Measurements from ENCODE around the gene DOCK2.

DOCK2 gene

DNA sequence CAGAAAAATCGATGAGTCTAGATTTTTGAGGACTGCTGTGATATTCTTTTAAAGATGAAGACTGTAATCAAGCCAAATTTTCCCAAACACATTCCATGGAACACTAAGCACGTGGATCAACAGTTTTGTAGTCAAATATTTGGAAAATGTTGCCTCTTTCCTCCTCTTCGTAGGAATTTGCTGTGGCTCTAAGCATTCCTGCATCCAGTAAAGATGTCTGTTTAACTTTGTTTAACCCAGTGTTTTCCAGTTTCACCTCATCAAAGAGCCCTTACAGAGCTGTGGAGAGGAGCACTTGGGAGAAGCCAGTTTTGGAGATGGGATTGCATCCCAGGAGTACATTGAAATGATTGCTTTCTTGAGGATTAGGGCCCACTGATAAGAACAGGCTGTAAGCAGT lies 284.3 kb downstream of the DOCK2 start:
- TF ChIP-seq, protein P1, sequence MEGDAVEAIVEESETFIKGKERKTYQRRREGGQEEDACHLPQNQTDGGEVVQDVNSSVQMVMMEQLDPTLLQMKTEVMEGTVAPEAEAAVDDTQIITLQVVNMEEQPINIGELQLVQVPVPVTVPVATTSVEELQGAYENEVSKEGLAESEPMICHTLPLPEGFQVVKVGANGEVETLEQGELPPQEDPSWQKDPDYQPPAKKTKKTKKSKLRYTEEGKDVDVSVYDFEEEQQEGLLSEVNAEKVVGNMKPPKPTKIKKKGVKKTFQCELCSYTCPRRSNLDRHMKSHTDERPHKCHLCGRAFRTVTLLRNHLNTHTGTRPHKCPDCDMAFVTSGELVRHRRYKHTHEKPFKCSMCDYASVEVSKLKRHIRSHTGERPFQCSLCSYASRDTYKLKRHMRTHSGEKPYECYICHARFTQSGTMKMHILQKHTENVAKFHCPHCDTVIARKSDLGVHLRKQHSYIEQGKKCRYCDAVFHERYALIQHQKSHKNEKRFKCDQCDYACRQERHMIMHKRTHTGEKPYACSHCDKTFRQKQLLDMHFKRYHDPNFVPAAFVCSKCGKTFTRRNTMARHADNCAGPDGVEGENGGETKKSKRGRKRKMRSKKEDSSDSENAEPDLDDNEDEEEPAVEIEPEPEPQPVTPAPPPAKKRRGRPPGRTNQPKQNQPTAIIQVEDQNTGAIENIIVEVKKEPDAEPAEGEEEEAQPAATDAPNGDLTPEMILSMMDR (IDR thresholded peaks at IDR 0.05; ENCODE audit: low read depth, low read length): no peak
- no peak overlapping the region for H3K4me3 ChIP-seq (ENCODE audit: low read depth, low read length)

DNA sequence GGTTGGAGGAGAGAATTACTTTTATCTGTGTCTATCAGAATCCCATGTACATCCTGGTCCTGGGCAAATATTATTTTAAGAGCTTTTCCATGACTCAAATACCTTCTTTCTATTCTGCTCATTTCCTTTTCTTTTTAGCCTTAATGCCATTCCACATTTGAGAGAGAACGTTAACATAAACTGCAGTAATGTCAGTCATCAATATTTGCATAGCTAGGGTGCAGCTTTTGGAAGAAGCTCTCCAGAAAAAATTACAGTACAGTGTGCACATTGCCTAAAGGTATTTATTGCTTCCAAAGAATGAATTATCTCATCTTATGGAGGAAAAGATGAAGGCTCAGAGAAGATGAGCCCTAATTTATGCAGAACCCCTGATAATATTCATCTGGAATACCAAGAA lies 284.9 kb downstream of the DOCK2 start:
- H3K4me3 ChIP-seq (ENCODE audit: low read depth, low read length): no peak overlapping the region
- TF ChIP-seq, protein P1 (IDR thresholded peaks at IDR 0.05; ENCODE audit: low read depth, low read length): no peak

DNA sequence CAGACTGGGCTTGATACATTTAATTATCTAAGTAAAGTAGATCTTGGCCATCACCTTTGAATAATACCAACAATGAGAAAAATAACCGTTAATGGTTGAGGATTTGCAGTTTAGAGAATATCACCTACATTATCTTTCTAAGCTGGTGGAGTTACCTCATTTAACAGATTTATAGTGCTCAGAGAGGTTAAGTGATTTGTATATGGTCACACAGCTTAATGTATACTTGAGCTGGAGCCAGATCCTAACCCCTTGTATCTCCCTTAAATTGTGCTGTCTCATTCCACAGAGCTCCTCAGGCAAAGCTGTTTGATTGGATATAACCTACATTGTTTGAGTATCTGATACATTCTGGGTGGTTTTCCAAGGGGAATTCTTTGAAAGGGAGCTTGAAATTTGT lies 285.4 kb downstream of the DOCK2 start:
- no peak overlapping the region for H3K4me3 ChIP-seq (ENCODE audit: low read depth, low read length)
- TF ChIP-seq, protein P1 (IDR thresholded peaks at IDR 0.05; ENCODE audit: low read depth, low read length): no peak

DNA sequence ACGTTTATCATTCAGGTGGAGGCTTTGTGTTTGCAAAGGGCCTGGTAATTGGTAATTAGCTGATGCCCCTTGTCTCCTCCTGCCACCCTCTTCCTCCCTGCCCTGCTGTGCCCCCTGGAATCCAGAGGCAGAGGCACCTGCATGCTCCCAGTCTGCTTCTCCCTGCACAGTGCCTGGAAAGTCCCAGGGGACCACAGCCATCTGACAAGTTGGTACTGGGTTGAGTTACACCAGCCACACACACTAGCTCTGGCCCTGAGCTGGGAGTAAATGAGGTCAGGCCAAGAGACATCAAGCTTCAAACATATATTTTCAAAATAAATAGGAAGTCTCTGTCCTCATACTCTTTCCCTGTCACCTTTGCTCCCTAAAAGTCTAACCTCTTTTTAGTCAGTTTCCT lies 286.9 kb downstream of the DOCK2 start:
- TF ChIP-seq, protein P1 (IDR thresholded peaks at IDR 0.05; ENCODE audit: low read depth, low read length): no peak
- no peak overlapping the region for H3K4me3 ChIP-seq (ENCODE audit: low read depth, low read length)

DNA sequence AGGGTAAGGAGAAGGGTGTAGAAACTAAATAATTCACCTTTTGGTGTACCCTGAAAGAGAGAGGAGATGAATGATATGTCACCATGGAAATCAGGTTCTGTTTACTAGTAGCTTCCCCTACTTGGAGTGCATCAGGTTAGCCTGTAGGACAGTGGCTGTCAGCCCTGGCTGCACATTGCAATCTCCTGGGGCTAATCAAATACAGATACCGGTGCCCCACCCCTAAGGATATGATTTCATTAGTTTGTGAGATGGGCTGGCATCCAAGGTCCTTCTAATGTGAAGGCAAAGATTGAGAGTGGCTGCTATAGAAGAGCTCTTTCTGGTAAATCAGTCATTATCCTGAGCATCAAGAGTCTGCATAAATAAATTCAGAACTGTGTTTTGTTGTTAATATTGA lies 296.1 kb downstream of the DOCK2 start:
- H3K4me3 ChIP-seq (ENCODE audit: low read depth, low read length): no peak overlapping the region
- TF ChIP-seq, protein P1 (IDR thresholded peaks at IDR 0.05; ENCODE audit: low read depth, low read length): no peak

DNA sequence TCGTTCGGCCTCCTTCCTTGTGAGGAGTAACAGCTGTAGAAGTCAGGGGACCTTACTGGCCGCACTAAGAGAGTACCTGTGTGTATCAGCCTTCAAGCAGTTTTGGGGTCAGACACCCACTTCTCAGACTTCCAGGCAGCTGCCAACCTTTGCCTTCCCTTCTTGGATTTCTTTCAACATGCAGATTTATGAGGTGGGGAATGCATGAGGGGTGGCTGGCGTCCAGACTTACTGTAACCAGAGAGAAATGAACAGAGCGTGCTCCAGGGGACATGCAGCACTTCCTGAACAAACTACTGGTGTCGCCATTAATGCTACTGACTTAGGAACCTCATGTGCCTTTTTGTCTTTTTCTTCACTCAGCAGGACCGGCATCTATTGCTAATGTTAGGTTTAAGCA lies 296.5 kb downstream of the DOCK2 start:
- TF ChIP-seq, protein P1 (IDR thresholded peaks at IDR 0.05; ENCODE audit: low read depth, low read length): no peak
- H3K4me3 ChIP-seq (ENCODE audit: low read depth, low read length): no peak overlapping the region

DNA sequence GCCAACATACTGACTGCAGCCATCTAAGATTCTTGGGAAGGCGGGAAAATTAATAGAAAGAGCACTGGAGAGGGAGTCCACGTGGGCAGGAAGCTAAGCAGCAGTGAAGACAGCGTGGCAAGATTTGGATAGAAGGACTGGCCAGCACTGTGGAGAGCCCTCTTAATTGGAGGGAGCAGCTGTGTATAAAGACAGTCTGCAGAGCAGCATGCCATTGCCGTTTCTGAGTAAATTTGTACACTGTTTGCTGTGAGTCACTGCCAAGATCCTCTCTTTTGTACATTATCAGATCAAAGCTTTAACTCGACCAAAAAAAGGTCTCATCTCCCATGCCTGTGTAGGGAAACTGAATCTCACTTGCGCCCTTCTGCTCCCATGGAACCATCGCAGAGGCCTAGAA lies 297.9 kb downstream of the DOCK2 start:
- H3K4me3 ChIP-seq (ENCODE audit: low read depth, low read length): no peak overlapping the region
- TF ChIP-seq, protein P1 (IDR thresholded peaks at IDR 0.05; ENCODE audit: low read depth, low read length): no peak
